IPS-NIHi7 (cell line): ENCODE results near the gene NDUFB1.

Experiments used
- DNase-seq: peaks from one replicate; pipeline ENCODE4 v3.0.0; 2012; ENCODE audit warnings: mixed read lengths; ENCODE audit errors: extremely low spot score

Gene NDUFB1

GRCh38 chr14:92099802-92100201 is 21.7 kb downstream of the NDUFB1 start:
- no peak for DNase-seq

DNA sequence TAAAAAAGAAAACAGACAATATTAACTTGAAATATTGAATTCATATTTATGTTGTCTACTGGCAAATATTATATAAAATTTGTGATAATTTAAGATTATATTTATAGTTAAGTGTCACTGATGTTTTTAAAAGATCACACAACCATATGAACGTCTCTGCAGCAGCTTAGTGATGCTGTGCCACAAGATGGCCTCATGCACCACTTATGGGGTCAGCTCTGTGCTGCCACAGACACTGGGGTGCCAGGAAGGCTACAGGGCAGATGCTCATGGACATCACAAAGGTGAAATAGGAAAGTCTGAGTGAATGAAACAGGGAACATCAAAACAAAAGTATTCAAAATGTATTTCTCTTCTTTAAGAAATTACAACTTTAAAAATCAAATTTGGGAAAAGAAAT is 28.2 kb downstream of the NDUFB1 start:
- no peak for DNase-seq

DNA sequence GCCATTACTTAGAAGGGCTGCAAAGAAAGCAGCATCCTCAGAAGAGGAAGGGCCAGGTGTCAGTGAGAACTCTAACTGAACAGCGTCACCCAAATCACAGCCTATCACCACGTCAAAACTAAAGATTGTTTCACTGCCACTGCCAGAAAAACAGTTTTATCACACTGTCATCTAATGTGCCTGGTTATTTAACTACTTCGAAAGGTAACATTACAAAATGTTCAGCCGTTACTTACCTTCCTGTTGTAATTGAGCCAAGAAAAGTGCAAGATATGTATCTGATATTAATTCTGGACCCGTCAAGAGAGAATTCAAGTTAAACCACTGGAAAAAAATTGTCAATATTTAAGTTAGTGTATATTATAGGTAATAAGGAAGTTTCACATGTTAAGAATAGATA is 33.0 kb downstream of the NDUFB1 start:
- no peak for DNase-seq

DNA sequence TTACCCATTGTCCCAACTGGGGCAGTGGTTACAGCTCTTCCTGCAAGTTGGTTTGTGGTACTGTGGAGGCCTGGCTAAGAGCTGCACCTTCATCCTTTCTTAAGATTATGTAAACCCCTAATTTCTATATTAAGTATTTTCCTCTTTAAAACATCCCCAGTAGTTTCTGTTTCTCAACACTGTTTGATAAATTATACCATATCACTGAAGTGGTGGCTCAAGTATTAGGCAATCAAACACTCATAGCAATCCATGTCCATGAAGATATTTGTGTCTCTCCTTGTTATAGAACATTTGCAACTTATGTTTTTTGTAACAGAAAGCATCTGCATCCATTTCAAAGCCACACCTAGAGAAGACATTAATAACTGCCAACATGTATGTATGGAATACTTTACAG is 47.0 kb downstream of the NDUFB1 start:
- no peak for DNase-seq
